Measurements from ENCODE around the gene NRG2.

Gene NRG2

DNA sequence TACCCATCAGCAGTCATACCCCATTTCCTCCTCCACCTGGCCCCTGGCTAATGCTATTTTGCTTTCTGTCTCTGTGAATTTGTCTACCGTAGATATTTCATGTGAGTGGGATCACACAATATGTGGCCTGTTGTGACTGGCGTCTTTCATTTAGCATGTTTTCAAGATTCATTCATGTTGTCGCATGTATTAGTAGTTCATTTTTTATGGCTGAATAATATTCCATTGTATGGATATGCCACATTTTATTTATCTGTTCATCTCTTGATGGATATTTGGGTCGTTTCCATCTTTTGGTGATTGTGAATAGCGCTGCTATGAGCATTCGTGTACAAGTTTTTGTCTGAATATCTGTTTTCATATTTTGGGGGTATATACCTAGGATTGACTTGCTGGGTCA is 213.6 kb downstream of the NRG2 start:
- DNase-seq = no peak

DNA sequence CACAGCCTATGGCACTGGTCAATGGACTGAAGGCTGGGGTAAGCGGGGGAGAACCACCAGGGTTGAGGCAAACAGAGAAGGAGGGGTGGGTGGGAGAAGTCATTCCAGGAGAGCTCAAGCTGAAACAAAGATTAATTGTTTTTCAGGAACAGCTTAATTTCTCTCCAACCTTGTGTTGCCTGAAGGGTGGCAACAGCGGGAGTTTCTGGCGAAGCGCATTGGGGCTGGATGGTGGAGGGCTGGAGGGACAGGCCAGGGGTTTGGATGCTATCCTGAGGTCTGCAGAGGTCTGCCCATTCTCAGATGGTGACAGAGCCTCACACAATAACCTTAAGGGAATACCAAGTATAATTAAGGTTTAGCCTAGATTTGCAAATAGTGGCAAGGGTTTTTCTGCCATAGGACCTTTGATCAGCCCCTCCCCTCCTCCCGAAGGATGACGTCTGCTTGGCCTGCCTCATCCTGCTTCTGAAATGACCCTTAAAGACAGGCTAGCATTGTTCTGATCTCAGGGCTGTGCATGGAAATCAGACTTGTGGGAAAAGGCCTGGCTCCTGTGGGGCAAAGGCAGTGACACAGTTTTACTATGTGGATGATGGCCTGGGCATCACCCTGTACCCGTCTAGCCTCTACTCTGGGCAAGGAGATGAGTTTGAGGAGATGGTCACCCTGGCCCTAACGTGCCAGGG is 214.7 kb downstream of the NRG2 start:
- DNase-seq = no peak

DNA sequence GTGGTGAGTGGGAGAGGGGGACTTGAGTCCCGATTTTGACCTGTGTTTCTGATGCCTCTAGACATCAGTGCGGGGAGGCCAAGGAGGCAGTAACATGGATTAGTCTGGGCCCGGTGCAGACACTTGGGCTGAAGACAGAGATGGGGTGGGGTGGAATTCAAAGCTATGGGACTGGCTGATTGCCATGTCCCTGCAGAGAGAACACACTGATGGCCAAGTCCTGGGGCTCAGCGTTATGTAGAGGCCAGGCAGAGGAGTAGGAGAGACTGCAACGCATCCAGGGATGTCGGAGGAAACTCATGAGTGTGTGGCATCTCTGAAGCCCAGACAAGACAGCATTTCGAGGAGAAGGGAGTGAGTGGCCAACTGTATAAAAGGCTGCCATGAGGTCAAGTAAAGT is 217.4 kb downstream of the NRG2 start:
- no peak for DNase-seq

DNA sequence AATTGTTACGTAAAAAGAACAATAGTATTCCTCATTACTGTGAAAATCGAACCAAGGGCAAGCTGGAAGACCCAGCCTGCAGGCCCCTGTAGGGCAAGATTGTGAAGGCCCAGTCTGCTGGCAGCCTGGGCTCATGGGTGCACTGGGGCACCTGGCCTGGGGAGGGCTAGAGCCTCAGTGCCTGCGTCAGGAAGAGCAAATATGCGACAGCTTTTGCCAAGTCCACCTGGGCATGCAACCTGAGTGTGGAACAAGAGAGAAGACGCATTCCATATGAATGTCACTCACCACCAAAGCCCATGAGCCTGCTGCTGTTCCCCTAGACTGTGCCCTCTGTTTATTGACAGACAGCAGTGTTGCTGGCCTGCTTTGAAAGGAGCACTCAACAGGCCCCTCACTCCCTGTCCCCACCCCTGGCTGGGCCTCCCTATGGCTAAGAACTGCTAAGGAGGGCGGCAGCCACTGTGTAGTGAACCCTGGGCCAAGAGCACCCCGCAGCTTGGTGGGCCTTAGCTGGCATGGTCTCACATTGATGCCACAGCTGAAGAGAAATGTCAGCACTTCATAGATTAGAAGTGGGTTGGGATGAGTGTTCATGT is 219.2 kb downstream of the NRG2 start:
- no peak for DNase-seq

DNA sequence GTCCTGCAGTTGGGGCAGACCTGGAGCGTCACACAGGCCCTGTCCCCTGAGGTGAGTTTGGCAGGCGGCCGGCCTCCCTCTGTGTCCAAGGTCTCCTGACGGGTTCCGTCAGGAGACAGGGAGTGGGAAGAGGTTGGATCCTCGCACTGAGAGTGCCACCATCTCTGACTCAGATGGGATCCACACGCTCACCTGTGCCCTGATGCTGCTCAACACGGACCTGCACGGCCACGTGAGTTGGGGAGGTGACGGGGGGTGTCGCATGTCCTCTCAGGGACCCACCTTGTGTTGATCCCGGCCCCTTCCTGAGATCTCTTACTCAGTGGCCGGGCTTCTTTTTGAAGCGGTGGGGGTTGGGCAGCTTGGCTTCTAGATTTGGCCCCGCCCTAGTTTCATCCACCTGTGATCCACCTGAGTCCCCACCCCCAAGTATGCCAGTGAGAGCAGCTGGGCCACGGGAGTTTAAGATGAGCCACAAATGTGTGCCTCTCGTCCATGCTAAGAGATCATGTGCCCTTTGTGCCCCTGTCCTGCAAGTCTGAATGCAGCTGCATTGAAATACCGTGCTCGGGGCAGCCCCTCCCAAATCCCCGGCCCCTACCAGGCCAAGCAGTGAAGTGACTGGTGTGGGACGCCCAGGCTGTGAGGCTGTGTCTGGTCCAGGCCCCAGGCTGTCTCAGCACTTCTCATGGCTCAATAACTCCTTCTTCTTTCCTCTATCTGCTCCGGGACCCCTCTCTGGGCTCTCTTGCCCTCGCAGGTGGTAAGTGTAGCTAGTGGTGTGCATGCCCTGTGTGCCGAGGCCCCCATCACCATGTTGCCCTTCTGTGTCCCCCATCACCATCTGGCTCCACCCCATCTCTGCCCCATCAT is 220.3 kb downstream of the NRG2 start:
- DNase-seq = no peak

DNA sequence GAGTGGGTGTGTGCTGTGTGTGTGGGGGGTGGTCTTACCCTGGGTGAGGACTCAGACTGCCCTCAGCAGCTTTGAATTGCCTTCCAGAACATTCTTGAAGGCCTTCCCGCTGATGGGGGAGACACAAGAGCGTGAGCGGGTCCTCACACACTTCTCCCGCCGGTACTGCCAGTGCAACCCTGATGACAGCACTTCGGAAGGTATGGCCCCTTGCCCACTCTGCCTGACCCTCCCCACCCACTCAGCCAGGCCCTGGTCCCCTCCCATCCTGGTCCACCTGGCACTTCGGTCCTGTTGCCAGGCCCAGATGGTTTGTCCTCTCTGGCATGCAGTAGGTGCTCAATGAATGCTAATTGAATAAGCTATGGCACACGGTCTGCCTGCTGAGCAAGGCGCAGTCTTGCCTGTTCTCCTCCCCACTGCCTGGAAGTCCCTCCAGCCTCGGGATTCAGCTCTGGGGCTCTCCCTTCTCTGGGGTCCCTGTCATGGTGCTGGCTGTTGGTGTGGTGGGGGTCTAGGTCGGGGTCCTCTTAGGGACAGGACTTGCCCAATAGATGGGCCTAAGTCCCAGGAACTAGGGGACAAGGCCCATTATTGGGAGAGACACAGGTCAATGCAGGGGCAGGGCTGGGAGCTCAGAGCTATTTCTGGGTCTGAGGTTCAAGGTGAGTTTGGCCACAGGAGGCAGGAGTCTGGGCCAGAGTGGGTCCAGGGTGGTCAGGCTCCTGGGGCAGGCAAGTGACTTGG is 221.1 kb downstream of the NRG2 start:
- no peak for DNase-seq

DNA sequence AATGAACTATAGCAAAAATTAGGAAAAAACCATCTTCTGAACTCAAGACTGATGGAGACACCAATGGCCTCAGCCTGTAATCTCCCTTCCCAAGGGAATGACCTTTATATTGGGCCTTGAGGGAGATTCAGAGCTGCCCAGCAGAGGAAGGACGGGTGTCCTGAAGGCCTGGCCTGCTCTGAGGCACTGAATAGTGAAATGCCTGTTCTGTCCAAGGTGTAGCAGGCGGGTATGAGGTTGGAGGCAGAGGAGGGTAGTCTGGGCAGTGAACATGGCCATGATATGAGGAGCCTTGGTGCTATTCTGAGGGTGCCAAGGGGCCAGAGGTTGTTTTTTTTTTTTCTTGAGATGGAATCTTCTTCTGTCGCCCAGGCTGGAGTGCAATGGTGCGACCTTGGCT is 222.5 kb downstream of the NRG2 start:
- DNase-seq = no peak

DNA sequence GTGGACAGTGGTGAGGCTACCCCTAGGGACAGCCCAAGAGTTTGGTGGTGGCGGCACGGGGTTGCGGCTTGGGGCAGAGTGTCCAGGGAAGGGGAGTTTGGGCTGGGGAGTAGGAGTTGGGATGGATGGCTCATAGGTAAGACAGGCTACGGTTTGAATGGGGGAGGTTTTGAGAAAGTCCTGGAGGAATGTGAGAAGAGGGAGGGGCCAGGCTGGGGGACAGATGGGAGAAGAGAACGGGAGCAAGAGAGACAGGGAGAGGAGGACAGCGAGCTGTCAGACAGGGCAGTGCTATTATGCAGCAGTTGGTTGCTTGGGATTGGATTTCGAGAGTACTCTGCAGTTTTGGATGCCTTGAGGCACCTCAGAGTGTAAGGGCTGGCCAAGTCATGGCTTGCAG is 223.0 kb downstream of the NRG2 start:
- no peak for DNase-seq

DNA sequence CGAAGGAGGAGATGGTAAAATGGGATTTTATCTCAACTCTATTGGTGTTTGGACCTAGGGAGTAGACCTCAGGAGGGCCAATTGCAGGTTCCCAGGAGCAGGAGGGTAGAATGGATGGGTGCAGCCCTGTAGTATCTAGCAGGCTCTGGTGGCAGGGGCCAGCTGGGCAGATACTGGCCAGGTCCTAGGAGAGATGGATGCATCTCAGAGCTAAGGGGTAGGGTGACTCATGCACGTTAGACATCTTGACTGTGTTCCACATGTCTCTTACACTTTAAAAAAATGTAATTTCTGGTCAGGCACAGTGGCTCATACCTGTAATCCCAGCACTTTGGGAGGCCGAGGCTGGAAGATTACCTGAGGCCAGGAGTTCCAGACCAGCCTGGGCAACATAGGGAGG is 225.1 kb downstream of the NRG2 start:
- DNase-seq = no peak

DNA sequence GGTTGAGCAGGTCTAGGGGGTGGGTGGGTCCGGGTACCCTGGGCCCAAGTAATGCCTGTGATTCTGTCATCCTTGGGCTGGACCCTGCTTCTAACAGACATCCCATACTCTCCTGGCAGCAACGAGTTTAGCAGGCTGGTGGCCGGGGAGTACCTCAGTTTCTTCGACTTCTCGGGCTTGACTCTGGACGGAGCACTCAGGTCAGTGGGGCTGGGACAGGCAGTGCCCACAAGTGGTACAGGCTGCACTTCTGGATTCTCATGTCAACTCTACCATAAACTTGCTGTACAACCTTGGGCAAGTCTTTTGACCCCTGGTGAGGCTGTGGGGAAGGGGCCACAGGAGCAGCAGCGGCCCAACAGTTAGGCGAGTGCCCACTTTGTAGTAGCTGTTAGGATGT is 225.7 kb downstream of the NRG2 start:
- no peak for DNase-seq

DNA sequence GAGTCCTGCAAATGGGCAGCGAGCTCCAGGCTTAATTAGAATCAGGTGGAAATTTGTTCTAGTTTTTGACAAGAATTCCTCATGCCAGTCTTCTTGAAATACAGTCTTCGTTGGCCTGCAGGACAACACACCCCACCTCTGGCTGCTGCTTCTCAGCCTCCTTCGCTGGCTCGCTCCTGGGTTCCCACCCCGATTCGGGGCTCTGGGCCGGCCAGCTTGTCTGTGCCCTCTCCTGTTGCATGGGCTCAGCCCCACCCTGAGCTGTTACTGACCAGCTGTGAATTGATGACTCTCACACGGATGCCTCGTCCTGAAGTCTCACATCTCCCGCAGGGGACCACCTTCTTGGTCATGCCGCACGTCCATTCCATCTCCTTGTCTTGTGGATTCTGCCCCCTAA is 226.5 kb downstream of the NRG2 start:
- no peak for DNase-seq

DNA sequence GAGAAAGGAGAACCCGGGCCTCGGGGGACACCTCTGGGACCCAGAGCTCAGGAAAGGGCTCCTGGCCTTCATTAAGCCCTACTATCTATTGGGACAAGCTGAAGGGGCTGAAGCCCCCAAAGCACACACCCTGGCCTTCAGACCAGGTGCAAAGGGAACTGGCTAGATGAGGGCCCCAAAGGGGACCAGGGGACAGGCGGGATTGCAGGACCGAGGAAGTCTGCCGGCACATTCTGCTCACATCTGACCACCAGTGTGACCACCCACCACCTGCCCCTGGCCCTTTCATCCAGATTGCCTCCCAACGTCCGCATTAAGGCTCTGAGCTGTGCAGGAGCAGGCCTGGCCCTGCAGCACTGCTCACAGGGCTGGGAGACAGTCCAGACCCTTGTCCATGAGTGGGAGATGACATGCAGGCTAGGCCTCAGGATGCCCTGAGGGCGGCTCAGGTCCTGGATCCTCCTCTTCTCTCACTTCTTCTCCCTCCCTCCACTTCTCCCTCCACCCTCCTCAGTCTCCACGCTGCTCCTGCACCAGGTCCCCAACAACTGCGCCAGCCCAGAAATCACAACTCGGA is 228.3 kb downstream of the NRG2 start:
- DNase-seq = no peak

DNA sequence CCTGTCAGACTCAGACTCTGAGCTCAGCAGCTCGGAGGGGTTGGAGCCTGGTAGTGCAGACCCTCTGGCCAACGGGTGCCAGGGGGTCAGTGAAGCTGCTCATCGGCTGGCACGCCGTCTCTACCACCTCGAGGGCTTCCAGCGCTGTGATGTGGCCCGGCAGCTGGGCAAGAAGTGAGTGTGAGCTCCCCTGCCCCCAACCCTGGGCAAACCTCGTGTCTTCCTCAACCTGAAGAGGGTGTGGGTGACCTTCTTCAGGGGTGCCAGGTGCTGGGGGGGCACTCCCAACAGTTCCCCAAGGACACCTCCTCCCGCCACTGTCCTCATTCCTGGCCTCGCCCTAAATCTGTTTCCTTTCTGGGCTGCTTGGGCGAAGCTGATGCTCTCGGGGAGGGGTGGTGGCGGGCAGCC is 228.9 kb downstream of the NRG2 start:
- DNase-seq = no peak

DNA sequence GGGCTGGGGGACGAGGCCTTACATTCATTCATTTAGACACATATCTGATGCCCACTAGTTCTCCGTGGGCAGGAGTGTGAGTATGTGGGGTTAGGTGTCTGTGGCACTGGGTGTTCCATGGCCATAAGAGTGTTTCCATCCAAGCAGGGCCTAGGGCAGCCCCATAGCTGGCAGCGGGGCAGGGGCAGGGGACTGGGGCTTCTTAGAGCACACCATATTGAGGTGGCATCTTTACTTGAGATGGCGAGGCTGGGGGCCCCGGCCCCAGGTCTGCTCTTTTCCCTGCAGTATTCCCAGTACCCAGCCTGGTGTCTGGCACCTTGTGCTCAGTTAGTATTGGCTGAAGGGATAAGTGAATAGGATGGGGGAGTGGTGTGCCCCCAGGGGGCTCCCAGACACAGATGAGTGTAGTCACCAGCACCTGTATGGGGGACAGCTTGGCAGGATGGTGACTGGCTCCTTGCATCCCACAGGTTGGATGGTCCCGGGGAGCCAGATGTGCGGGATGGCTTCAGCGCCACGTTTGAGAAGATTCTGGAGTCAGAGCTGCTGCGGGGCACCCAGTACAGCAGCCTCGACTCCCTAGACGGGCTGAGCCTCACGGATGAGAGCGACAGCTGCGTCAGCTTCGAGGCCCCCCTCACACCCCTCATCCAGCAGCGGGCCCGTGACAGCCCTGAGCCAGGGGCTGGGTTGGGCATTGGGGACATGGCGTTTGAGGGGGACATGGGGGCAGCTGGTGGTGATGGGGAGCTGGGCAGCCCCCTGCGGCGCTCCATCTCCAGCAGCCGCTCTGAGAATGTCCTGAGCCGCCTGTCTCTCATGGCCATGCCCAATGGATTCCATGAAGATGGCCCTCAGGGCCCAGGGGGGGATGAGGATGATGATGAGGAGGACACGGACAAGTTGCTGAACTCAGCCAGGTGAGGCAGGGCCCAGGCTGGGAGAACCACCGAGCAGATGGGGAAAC is 230.0 kb downstream of the NRG2 start:
- no peak for DNase-seq

DNA sequence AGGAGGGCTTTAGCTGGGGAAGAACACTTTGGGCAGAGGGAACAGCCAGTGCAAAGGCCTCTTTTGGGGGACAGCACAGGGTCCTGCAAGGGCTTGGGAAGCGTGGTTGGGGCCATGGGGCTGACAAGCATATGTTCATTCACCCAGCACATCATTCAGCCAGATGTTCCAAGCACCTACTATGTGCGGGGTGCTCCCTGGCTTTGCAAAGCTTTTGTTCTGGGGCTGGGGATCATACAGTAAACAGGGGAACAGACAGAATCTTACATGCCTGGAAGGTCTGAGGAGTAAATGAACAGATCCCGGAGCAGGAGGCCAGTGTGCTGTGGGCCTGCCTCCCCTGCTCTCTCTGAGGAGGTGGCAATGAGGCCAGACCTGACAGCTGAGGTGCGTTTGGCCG is 230.8 kb downstream of the NRG2 start:
- no peak for DNase-seq

DNA sequence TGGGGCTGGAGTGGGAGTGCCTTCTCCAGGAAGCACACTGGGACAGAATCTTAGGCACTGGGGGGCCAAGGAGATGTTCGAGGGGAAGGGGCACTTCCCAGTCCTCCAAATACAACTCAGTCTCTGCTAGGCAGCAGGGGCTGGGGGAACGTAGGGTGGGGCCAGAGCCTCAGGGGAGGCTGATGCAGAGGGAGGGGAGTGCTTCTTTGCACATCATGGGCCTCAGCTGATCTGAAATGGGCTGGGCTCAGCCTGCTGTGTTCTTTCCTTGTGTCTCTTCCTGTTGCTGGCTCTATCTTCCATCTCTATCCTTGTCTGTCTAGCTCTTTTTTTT is 231.9 kb downstream of the NRG2 start:
- no peak for DNase-seq

DNA sequence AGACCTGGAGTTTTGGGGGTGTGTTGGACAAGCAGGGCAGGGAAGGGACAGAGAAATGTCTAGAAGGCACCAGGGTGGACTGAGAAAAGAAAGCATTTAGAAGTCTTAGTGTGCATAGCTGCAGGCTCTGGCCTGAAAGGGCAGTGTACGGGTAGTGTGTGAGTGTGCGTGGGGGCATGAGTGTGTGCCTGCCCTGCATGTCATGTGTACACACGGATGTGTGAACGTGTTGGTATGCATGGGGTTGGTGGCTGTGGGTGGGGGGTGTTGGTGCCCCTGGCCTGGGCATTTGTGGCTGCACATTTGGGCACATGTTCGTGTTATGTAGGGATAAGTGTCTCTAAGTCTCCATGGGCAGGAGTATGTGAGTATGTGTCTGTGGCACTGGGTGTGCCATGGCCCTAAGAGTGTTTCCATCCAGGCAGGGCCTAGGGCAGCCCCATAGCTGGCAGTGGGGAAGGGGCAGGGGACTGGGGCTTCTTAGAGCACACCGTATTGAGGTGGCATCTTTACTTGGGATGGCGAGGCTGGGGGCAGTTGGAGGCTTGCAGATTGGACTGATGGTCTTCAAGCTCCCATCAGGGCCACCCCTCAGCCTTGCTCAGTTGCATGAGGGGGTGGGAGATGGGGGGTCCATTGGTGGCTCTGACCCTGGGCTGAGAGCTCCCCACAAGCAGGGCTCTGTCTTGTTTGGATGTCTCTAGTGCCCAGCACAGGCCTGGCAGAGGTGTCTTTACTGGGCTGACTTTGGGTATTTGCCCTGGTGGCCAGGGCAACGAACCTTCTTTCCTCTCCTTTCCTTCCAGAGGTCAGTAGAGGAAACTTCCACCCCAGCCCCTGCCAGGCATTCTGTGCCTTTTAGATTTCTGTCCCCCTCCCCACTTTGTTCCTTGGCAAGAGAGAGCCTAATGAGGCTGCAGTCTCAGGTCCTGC is 232.5 kb downstream of the NRG2 start:
- no peak for DNase-seq

DNA sequence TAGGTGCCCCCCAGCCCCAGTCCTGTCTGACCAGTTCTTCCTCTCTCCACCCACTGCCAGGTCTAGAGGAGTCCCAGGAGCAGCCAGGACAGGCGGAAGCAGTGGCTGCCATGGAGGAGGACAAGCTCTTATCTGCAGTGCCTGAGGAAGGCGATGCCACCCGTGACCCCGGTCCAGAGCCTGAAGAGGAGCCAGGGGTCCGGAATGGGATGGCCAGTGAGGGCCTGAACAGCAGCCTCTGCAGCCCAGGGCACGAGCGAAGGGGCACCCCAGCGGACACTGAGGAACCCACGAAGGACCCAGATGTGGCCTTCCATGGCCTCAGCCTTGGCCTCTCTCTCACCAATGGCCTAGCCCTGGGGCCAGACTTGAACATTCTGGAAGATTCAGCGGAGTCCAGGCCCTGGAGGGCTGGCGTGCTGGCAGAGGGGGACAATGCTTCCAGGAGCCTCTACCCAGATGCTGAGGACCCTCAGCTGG is 233.7 kb downstream of the NRG2 start:
- DNase-seq = no peak

DNA sequence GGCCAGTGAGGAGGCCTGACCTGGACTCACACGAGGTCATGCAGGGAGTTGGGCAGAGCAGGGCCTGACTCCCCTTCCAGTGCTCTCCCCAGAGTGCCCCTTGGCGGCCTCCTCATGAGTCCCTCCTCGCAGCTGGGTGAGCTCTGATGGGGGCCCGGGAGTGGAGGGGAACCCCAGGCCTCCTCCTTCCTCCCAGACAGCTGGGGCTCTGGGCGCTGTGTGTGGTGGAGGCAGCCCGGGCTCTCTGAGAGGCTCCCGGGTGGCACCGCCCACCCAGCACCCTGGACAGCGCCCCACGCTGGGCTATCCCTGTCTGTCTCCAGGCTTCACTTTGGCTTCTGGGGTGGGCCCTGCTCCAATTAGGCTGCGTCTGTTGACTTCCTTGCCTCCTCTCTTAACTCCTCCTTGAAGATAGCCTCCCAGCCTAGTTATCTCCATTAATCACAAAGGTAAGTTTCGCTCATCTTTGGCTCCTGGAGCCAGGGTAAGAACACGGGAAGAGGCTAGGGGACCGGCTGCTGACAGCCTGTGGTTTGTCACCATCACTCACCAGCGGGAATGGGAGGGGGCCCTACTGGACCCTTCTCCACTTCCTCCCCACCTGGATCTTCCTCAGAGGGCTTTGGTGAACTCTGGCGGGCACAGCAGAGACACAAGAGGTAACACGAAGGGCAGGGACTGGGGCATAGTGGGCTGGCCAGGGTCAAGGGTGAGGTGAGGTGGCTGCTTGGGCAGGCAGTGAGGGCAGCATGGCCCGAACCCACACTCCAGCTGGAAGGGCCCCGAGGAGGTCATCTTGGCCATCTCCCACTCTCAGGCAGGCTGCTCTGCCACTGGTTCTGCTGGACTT is 234.4 kb downstream of the NRG2 start:
- DNase-seq = no peak

DNA sequence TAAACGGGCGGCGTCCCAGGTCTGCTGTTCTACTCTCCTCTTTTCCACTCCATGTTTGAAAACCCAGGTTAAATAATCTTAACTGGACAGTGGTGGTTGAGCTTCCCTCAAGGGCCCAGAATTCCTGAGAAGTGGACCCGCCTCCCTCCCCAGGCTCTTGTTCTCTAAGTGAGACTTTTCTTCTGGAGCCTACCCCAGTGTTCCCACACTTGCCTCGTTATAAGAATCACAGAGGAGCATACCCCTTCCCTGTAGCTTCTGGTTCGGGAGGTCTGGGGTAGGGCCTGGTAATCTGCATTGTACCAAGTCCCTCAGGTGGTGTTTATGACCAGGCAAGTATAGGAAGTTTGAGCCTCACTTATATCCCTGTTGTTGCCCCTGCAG is 235.5 kb downstream of the NRG2 start:
- DNase-seq = no peak

Data from activated CD4-positive, alpha-beta T cell treated with anti-CD3 and anti-CD28 coated beads, Interleukin-2, amount 50 U/mL, for 4 hours (primary cell).